ENCODE results near the gene BPIFB2. TPM values are rescaled to one million over a fixed set of nuclear protein-coding genes. Genes with fewer than 3 reads are reported as not detected.

The BPIFB2 gene
- polyA plus RNA-seq, 3 donors: not detected

- DNase-seq (ENCODE audit: extremely low read depth in 1 of 11, low read depth in 9 of 11, low spot score in 4 of 11): no peak
These were observed 46.0 kb downstream of the BPIFB2 start, which contains the start of gene BPIFB3 for GRCh38 chr20:33053291-33054106. Gene BPIFB3 (plus strand): TSS chr20:33053903. CDS start chr20:33055436, 1,533 bp downstream.

- no peak for DNase-seq (ENCODE audit: extremely low read depth in 1 of 11, low read depth in 9 of 11, low spot score in 4 of 11)
These were observed 46.9 kb downstream of the BPIFB2 start for GRCh38 chr20:33054381-33054780.

GRCh38 chr20:33054791-33055190 lies 47.3 kb downstream of the BPIFB2 start:
- no peak for DNase-seq (ENCODE audit: extremely low read depth in 1 of 11, low read depth in 9 of 11, low spot score in 4 of 11)

- DNase-seq (ENCODE audit: extremely low read depth in 1 of 11, low read depth in 9 of 11, low spot score in 4 of 11): no peak
These were observed 51.6 kb downstream of the BPIFB2 start for GRCh38 chr20:33059136-33059535.

GRCh38 chr20:33059741-33060390 lies 52.4 kb downstream of the BPIFB2 start:
- DNase-seq (ENCODE audit: extremely low read depth in 1 of 11, low read depth in 9 of 11, low spot score in 4 of 11): no peak

- DNase-seq (ENCODE audit: extremely low read depth in 1 of 11, low read depth in 9 of 11, low spot score in 4 of 11): no peak
These were observed 54.1 kb downstream of the BPIFB2 start for GRCh38 chr20:33061658-33062028.

GRCh38 chr20:33062105-33062824 lies 54.8 kb downstream of the BPIFB2 start:
- DNase-seq (ENCODE audit: extremely low read depth in 1 of 11, low read depth in 9 of 11, low spot score in 4 of 11): no peak

GRCh38 chr20:33062825-33063149 lies 55.3 kb downstream of the BPIFB2 start:
- no peak for DNase-seq (ENCODE audit: extremely low read depth in 1 of 11, low read depth in 9 of 11, low spot score in 4 of 11)

GRCh38 chr20:33063271-33063670 lies 55.8 kb downstream of the BPIFB2 start:
- DNase-seq (ENCODE audit: extremely low read depth in 1 of 11, low read depth in 9 of 11, low spot score in 4 of 11): no peak

- no peak for DNase-seq (ENCODE audit: extremely low read depth in 1 of 11, low read depth in 9 of 11, low spot score in 4 of 11)
These were observed 57.2 kb downstream of the BPIFB2 start for GRCh38 chr20:33064572-33065287.

GRCh38 chr20:33065785-33066184 lies 58.3 kb downstream of the BPIFB2 start:
- no peak for DNase-seq (ENCODE audit: extremely low read depth in 1 of 11, low read depth in 9 of 11, low spot score in 4 of 11)

GRCh38 chr20:33067806-33068205 lies 60.3 kb downstream of the BPIFB2 start:
- no peak for DNase-seq (ENCODE audit: extremely low read depth in 1 of 11, low read depth in 9 of 11, low spot score in 4 of 11)

GRCh38 chr20:33068251-33068939 lies 60.9 kb downstream of the BPIFB2 start:
- DNase-seq (ENCODE audit: extremely low read depth in 1 of 11, low read depth in 9 of 11, low spot score in 4 of 11): no peak

- no peak for DNase-seq (ENCODE audit: extremely low read depth in 1 of 11, low read depth in 9 of 11, low spot score in 4 of 11)
These were observed 62.2 kb downstream of the BPIFB2 start for GRCh38 chr20:33069673-33070072.

- no peak for DNase-seq (ENCODE audit: extremely low read depth in 1 of 11, low read depth in 9 of 11, low spot score in 4 of 11)
These were observed 62.9 kb downstream of the BPIFB2 start for GRCh38 chr20:33070111-33071053.

- DNase-seq (ENCODE audit: extremely low read depth in 1 of 11, low read depth in 9 of 11, low spot score in 4 of 11): no peak
These were observed 63.7 kb downstream of the BPIFB2 start for GRCh38 chr20:33071198-33071597.

- DNase-seq (ENCODE audit: extremely low read depth in 1 of 11, low read depth in 9 of 11, low spot score in 4 of 11): no peak
These were observed 64.9 kb downstream of the BPIFB2 start for GRCh38 chr20:33072362-33072761.

GRCh38 chr20:33072813-33073212 lies 65.3 kb downstream of the BPIFB2 start:
- DNase-seq (ENCODE audit: extremely low read depth in 1 of 11, low read depth in 9 of 11, low spot score in 4 of 11): no peak

Measured in renal cortex interstitium (tissue), 11 donors.